GM19452 (cell line): Measurements from ENCODE around the gene PPFIA3.
A peak's percentile ranks its signal among the peaks of the same experiment; 100 is the strongest.
"Not testable (repeated sequence)": the region's sequence is repeated elsewhere in the genome, so short reads cannot be mapped to it uniquely, and the experiment has no call there.

Experiments used
- ATAC-seq: cut with Tn5 transposase; IDR thresholded peaks from one replicate; pipeline ENCODE4 v1.9.1; 2021; ENCODE audit not compliant: unreplicated experiment

PPFIA3 gene

DNA sequence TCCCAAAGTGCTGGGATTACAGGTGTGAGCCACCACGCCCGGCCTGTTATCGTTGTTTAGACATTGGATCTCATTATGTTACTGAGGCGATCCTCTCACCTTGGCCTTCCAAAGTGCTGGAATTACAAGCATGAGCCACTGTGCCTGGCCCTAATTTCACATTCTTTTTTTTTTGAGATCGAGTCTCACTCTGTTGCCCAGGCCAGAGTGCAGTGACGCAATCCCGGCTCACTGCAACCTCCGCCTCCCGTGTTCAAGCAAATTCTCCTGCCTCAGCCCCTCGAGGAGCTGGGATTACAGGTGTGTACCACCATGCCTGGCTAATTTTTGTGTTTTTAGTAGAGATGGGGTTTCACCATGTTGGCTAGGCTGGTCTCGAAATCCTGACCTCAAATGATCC lies 3.9 kb downstream of the PPFIA3 start:
- not testable (repeated sequence) for ATAC-seq

DNA sequence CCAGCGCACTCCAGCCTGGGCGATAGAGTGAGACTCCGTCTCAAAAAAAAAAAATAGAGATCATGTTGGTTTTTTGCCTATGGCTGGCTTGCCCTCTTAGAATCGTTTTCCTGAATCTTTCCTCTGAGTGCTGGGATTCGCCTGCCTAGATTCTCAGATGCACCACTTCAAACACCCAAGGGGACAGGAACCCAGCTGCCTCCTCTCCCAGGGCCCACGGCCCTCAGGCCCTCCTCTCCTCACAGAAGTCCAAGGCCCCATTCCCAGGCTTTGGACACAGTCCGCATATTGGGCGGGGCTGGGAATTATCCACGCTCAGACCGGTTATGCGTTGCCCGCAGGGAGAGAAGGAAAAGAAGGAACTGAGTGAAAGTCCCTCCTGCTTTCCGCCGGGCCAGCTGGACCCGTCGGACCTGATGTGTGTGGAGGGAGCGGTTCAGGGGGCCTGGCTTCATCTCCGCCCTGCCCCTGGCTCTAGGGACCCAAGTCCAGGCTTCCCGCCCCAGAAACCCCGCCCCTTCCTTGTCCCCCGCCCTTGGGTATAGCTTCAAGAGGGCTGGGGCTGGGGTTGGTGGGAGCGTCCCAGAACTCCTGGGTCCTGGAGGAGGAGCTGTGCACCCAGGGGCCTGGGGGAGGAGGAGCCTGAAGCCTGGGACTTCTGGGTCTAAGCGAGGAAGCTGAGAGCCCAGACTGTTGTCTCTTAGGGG lies 5.8 kb downstream of the PPFIA3 start:
- ATAC-seq = no peak

DNA sequence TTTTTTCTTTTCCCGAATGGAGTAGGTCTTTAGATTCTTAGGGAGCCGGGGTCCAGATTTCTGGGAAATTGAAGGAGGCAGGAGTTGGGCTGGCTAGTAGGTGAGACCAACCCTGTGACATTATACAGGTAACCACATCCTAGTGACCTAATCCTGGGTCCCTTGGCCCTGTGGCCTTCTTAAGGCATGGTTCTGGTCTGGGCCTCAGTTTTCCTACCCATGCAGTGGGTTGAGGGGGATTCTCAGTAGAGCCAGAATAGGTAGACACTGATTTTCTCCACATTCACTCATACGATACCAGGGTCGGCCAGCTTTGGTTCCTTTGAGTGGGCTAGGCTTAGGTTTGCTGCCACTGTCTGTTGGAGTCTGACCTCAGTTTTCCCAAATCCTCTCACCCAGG lies 7.2 kb downstream of the PPFIA3 start:
- ATAC-seq = no peak

GRCh38 chr19:49127225-49127624 lies 7.9 kb downstream of the PPFIA3 start:
- ATAC-seq = not testable (repeated sequence)

DNA sequence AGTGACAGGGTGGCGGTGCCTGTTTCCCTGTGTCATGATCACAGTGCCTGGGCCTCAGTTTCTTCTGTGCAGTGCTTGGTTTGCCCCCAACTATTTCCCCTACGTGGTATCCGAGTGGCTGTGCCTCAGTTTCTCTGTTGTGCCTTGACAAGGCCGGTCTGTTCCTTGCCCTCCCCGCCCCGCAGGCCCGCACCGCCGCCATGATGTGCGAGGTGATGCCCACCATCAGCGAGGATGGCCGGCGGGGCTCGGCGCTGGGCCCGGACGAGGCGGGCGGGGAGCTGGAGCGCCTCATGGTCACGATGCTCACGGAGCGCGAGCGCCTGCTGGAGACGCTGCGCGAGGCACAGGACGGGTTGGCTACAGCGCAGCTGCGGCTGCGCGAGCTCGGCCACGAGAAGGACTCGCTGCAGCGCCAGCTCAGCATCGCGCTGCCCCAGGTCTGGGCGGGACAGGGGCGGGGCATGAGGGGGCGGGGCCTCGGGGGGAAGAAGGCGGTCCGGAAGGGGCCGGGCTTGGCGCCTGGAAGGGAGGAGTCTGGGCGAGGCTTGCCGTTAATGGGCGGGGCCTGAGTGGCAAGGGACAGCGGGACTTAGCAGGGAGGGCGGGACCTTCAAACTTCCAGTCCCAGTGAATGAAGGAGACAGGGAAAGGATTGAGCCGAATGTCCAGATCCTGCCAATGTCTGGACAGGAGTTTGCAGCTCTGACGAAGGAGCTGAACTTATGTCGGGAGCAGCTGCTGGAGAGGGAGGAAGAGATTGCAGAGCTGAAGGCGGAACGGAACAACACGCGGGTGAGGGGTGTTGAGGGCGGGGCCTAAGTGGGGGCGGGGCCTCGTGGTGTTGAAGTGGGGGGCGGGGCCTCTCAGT lies 8.6 kb downstream of the PPFIA3 start:
- peak; percentile 87 for ATAC-seq

DNA sequence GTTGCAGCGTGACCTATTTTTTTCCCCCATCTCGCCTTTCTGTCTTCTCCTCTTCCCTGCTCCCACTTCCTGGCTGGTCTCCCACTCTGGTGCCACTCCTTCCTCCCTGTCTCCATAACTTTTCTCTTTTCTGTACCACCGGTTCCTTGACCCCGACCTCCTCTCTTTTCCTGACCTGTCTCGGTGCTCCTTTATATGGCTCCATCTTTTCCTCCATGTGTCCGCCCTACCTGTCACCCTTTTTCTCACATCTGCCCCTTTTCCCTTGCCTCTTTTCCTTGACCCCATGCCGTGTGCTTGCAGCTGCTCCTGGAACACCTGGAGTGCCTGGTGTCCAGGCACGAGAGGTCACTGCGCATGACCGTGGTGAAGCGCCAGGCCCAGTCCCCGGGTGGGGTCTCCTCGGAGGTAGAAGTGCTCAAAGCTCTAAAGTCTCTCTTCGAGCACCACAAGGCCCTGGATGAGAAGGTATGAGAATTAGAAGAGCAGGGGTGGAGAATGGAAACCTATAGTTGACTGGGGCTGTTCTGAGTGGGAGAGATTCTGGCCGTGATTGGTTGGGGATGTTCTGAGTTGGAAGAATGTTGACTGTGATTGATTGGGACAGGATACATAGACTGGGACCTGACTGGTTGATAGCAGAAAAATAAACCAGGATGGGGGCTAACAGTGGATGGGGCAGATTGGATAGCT lies 9.3 kb downstream of the PPFIA3 start:
- ATAC-seq = no peak

DNA sequence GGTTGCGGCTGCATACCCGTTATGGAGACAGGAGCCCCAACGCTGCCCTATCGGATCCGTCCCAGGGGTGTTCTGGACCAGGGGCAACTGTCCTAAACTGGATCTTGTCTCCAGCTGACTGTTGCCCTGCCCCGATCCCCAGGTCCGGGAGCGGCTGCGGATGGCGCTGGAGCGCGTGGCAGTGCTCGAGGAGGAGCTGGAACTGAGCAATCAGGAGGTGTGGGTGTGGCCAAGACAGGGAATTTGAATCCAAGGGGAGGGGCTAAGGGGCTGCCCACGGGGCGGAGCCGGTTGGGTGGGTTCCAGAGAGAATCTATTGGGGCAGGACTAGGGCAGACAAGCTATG lies 9.9 kb downstream of the PPFIA3 start:
- ATAC-seq = no peak

- no peak for ATAC-seq
Observed at GRCh38 chr19:49130325-49130724, 11.0 kb downstream of the PPFIA3 start.

DNA sequence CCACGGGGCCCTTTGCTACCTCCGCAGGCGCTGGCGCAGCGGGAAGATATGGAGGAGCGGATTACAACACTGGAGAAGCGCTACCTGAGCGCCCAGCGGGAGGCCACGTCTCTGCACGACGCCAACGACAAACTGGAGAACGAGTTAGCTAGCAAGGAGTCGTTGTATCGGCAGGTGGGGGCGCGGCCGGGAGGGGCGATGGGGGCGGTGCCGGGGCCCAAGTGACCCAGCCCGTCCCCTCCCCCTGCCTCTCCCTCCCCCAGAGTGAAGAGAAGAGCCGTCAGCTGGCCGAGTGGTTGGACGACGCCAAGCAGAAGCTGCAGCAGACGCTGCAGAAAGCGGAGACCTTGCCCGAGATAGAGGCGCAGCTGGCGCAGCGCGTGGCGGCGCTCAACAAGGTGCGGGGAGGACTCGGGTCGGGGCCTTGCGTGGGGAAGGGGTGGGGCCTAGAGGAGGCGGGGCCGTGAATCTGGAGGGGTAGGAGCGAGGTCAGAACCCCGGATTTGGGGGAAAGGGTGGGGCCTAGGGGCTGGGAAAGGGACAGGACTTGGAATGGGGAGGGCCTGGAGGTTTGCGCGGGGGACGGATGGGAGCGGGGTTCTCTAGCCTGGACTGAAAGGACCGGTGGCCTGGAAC lies 13.7 kb downstream of the PPFIA3 start:
- no peak for ATAC-seq

DNA sequence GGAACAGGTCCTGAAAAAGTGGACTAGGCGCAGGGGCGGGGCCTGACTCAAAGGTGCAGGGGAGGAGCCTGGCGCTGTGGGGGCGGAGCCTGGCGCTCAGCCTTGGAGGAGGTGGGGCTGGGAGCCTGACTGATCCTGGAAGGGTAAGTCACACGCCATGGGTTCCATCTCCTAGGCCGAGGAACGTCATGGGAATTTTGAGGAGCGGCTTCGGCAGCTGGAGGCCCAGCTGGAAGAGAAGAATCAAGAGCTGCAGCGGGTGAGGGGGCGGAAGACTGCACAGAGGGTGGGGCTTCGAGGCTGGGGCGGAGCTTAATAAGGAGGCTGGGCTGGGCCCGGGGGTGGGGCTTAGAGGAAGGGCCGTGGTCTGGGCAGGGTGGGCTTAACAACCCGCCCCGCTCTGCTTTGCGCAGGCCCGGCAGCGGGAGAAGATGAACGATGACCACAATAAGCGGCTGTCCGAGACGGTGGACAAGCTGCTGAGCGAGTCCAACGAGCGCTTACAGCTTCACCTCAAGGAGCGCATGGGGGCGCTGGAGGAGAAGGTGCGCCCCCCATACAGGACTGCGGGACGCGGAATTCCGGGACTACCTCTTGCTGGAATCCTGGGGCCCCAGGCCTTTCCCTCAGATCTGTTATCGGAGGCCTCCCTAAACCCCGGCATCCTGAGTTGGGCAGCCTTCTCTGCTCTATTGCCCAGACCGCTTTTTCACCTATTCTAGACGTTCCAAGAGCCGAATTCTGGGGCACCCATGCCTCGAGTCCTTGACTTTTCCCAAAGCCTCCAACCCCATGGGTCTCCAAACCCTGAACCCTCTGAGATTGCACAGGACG lies 14.5 kb downstream of the PPFIA3 start:
- no peak for ATAC-seq

DNA sequence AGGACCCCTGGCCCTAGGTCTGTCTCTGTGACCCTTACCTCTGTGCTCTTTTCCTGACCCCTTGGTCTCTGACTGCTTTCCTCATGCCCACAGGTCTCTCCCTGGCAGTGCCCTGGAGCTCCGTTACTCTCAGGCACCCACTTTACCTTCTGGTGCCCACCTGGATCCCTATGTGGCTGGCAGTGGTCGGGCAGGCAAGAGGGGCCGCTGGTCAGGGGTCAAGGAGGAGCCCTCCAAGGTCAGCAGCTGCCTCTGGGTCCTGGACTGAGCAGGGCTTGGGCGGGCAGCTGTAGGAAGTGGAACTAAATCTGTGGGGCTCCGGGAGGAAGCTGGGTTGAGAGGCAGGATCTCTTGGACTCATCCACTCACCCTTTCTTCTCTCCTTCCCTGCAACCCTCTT lies 16.3 kb downstream of the PPFIA3 start:
- ATAC-seq = no peak

DNA sequence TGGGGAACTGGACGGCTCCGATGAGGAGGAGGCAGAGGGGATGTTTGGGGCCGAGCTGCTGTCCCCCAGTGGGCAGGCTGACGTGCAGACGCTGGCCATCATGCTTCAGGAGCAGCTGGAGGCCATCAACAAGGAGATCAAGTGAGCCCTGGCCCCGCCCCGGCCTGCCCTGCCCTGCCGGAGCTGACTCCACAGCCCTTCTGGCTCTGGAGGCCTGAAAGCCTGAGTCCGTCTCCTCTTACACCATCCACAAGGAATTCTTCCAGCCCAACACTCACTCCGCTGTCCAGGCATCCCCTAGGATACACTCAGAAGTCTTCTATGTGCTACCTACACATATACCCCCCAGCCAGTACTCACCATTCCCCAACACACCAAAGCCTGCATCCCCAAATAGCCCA lies 17.4 kb downstream of the PPFIA3 start:
- ATAC-seq = no peak

GRCh38 chr19:49140951-49141350 lies 21.6 kb downstream of the PPFIA3 start:
- no peak for ATAC-seq

GRCh38 chr19:49141352-49141751 lies 22.0 kb downstream of the PPFIA3 start:
- ATAC-seq = no peak

DNA sequence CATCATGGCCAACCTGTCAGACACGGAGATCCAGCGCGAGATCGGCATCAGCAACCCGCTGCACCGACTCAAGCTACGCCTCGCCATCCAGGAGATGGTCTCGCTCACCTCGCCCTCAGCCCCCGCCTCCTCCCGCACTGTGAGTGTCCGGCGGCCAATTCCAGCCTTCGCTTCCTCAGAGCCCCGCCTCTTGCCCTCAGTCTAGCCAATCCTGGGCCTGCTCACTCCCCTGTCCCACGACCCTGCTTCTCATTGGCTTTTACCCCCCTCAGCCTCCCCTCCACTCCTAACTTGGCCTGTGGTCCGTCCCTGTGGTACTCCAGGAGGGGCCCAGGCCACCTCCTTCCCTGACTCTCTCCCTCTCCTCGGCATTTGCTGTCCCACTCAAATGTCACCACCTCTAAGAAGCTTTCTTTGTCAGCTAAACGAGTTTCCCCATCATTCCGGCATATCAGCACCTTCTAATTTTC lies 23.6 kb downstream of the PPFIA3 start:
- no peak for ATAC-seq

- ATAC-seq = no peak
Observed at GRCh38 chr19:49145573-49146407, 26.4 kb downstream of the PPFIA3 start.

GRCh38 chr19:49146408-49146770 lies 27.0 kb downstream of the PPFIA3 start:
- ATAC-seq = not testable (repeated sequence)

GRCh38 chr19:49148044-49148682 lies 28.8 kb downstream of the PPFIA3 start:
- no peak for ATAC-seq
